ENCODE measurements around the gene RNU6-8. TPM values are rescaled to one million over a fixed set of nuclear protein-coding genes. Genes with fewer than 3 reads are reported as not detected.

RNU6-8 gene
- total RNA-seq, 3 donors from 2014 or later: not detected

GRCh38 chr14:32166924-32167323 is 36.1 kb downstream of the RNU6-8 start:
- no peak for TF ChIP-seq POLR2A (IDR thresholded peaks at IDR 0.05)
- TF ChIP-seq, protein P1, sequence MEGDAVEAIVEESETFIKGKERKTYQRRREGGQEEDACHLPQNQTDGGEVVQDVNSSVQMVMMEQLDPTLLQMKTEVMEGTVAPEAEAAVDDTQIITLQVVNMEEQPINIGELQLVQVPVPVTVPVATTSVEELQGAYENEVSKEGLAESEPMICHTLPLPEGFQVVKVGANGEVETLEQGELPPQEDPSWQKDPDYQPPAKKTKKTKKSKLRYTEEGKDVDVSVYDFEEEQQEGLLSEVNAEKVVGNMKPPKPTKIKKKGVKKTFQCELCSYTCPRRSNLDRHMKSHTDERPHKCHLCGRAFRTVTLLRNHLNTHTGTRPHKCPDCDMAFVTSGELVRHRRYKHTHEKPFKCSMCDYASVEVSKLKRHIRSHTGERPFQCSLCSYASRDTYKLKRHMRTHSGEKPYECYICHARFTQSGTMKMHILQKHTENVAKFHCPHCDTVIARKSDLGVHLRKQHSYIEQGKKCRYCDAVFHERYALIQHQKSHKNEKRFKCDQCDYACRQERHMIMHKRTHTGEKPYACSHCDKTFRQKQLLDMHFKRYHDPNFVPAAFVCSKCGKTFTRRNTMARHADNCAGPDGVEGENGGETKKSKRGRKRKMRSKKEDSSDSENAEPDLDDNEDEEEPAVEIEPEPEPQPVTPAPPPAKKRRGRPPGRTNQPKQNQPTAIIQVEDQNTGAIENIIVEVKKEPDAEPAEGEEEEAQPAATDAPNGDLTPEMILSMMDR (IDR thresholded peaks at IDR 0.05): no peak
- no peak for TF ChIP-seq POLR2AphosphoS5 (IDR thresholded peaks at IDR 0.05)
- H3K4me3 ChIP-seq: no peak overlapping the region
- no peaks in the 10 kb centered on the region for H3K36me3 ChIP-seq
- no peaks in the 10 kb centered on the region for H3K27me3 ChIP-seq
- no peak for DNase-seq (ENCODE audit: low spot score in 2 of 2)
- no peak overlapping the region for H3K27ac ChIP-seq
- H3K4me1 ChIP-seq: no peaks in the 10 kb centered on the region
- no peaks in the 10 kb centered on the region for H3K9me3 ChIP-seq
- intact Hi-C loops (cut with DNase I; ENCODE audit: low total_unique reads): no loop called here

- Histone ChIP-seq H3K36me3 (no peaks in the 10 kb centered on the region), H3K4me1 (no peaks in the 10 kb centered on the region), H3K27me3 (no peaks in the 10 kb centered on the region), H3K4me3 (no peak overlapping the region), H3K9me3 (no peaks in the 10 kb centered on the region), H3K27ac (no peak overlapping the region)
- intact Hi-C loops (cut with DNase I; ENCODE audit: low total_unique reads): no loop called here
- no peak for TF ChIP-seq POLR2A (IDR thresholded peaks at IDR 0.05)
- no peak for TF ChIP-seq POLR2AphosphoS5 (IDR thresholded peaks at IDR 0.05)
- TF ChIP-seq, protein P1 (IDR thresholded peaks at IDR 0.05): no peak
- DNase-seq (ENCODE audit: low spot score in 2 of 2): no peak
These were observed 37.0 kb downstream of the RNU6-8 start for GRCh38 chr14:32166029-32166428.

Other genes starting within 250 kb of the RNU6-8 start
- gene ARHGAP5, start 126.0 kb downstream of the RNU6-8 start, total RNA-seq: 100 to 1,000 TPM; 115 to 189 (median 121) TPM
- not detected for gene RNU6-7, start 1.2 kb downstream of the RNU6-8 start, total RNA-seq
- 1 to 10 TPM; 1.1 to 9.1 (median 4.6) TPM for gene AKAP6, start 126.0 kb upstream of the RNU6-8 start, total RNA-seq

Measured in breast epithelium (tissue), 4 donors.